ENCODE measurements around the gene STAT1. TPM values are rescaled to one million over a fixed set of nuclear protein-coding genes. Genes with fewer than 3 reads are reported as not detected.

The STAT1 gene
- total and polyA plus RNA-seq, 10 of the 15 experiments (the other 5 are each of a cell fraction or from before 2014, with no cell fraction given), result 81.8 to 398 (median 307) TPM

GRCh38 chr2:191015239-191015638 lies 1.3 kb upstream of the STAT1 start:
- ChIA-PET POLR2A (interaction anchor here (0.9 to 5.7 kb wide), 3 partner anchors 11 to 661 kb away, joined by 3 to 75 read pairs (median 27); no protein-coding TSS in a partner anchor), RAD21 (ENCODE audit: unreplicated experiment) (interaction anchor here (1.0 to 1.7 kb wide), 4 partner anchors 14 to 140 kb away, joined by 3 to 5 read pairs (median 4); no protein-coding TSS in a partner anchor), CTCF (interaction anchor here (0.8 kb wide), 1 partner anchor 37 kb away, joined by 4 read pairs; no protein-coding TSS in a partner anchor), SMC1A (ENCODE audit: uncharacterized antibody, unreplicated experiment) (interaction anchor here (1.2 to 3.4 kb wide), 5 partner anchors 8 to 165 kb away, joined by 3 to 9 read pairs (median 9); no protein-coding TSS in a partner anchor)
- peaks cover 34% of the 10 kb centered on the region for H3K4me1 ChIP-seq (ENCODE audit: control insufficient read depth, insufficient read depth, low read length)
- no TSS peak for BruUV-seq (replicated peaks)
- no peak overlapping the region; the same call in 1 of the 2 replicates for H2AFZ ChIP-seq (ENCODE audit: control insufficient read depth, low read depth, low read length)
- H3K27me3 ChIP-seq (replicated peaks in 1 of 2; ENCODE audit: control insufficient read depth in 2 of 2, insufficient read depth in 2 of 2, low read length in 1 of 2), result no peaks in the 10 kb centered on the region
- peaks cover 0 to 15% of the 10 kb centered on the region in 2 experiments; a peak in 3 of 4 replicates for H3K36me3 ChIP-seq (ENCODE audit: control insufficient read depth in 2 of 2, insufficient read depth in 2 of 2, low read length in 1 of 2)
- FAIRE-seq (no peak), ATAC-seq (no peak), DNase-seq (ENCODE audit: low read depth, low spot score) (no peak)
- H3K9ac ChIP-seq (ENCODE audit: control insufficient read depth, insufficient read depth, low read length), result 0 out of 2 replicates have a peak overlapping the region, but pooled peaks have one; percentile 30
- H3K4me2 ChIP-seq (ENCODE audit: control insufficient read depth, insufficient read depth), result peak overlapping the region; percentile 71
- H3K27ac ChIP-seq (ENCODE audit: control insufficient read depth, insufficient read depth), result peak overlapping the region; percentile 89
- H3K4me3 ChIP-seq, result 0 out of 2 replicates have a peak overlapping the region, but pooled peaks have one; percentile 1
- intact Hi-C loops (cut with micrococcal nuclease; ENCODE audit: unreplicated experiment), result loop anchor here (2.0 kb wide), 1 partner anchor 660 kb away; no protein-coding TSS in a partner anchor
- TF ChIP-seq NR2C2 (IDR thresholded peaks at IDR 0.05; ENCODE audit: borderline replicate concordance, control insufficient read depth, insufficient read length, low read depth), result no peak
- TF ChIP-seq RUNX3 (IDR thresholded peaks at IDR 0.05; ENCODE audit: low read length), result peak; percentile 64; the same call in 1 of the 2 replicates
- no peaks in the 10 kb centered on the region; the same call in 2 of the 3 replicates for H3K9me3 ChIP-seq (replicated peaks; ENCODE audit: control insufficient read depth, insufficient read depth, low read length)
- H3K79me2 ChIP-seq (ENCODE audit: control insufficient read depth, insufficient read depth, low read length), result peaks cover 49% of the 10 kb centered on the region
- in situ Hi-C loops (cut with MboI), result no loop called here
- 7% methylated on average over 2 of the region's 2 CpGs for WGBS (ENCODE audit: insufficient coverage, insufficient replicate concordance, low lambda C conversion rate, missing lambda C conversion rate)
- peaks cover 3% of the 10 kb centered on the region for H4K20me1 ChIP-seq (ENCODE audit: control insufficient read depth, insufficient read depth)

- intact Hi-C loops (cut with micrococcal nuclease; ENCODE audit: unreplicated experiment) (loop anchor here (2.0 to 5.0 kb wide), 2 partner anchors 132 to 660 kb away; partner anchors contain the start of gene GLS), in situ Hi-C loops (cut with MboI) (no loop called here)
- Histone ChIP-seq H3K4me3 (peak overlapping the region; percentile 49; the same call in 1 of the 2 replicates), H3K9ac (ENCODE audit: control insufficient read depth, insufficient read depth, low read length) (peak overlapping the region; percentile 73), H3K27ac (ENCODE audit: control insufficient read depth, insufficient read depth) (peak overlapping the region; percentile 89), H3K4me1 (ENCODE audit: control insufficient read depth, insufficient read depth, low read length) (peaks cover 33% of the 10 kb centered on the region), H3K36me3 (ENCODE audit: control insufficient read depth in 2 of 2, insufficient read depth in 2 of 2, low read length in 1 of 2) (peaks cover 0 to 21% of the 10 kb centered on the region in 2 experiments; a peak in 3 of 4 replicates), H4K20me1 (ENCODE audit: control insufficient read depth, insufficient read depth) (peaks cover 6% of the 10 kb centered on the region), H2AFZ (ENCODE audit: control insufficient read depth, low read depth, low read length) (no peak overlapping the region), H3K79me2 (ENCODE audit: control insufficient read depth, insufficient read depth, low read length) (peaks cover 54% of the 10 kb centered on the region), H3K9me3 (replicated peaks; ENCODE audit: control insufficient read depth, insufficient read depth, low read length) (no peaks in the 10 kb centered on the region; the same call in 2 of the 3 replicates), H3K27me3 (replicated peaks in 1 of 2; ENCODE audit: control insufficient read depth in 2 of 2, insufficient read depth in 2 of 2, low read length in 1 of 2) (no peaks in the 10 kb centered on the region), H3K4me2 (ENCODE audit: control insufficient read depth, insufficient read depth) (peak overlapping the region; percentile 71)
- FAIRE-seq (no peak), DNase-seq (ENCODE audit: low read depth, low spot score) (no peak), ATAC-seq (peak; percentile 9)
- CTCF ChIA-PET, result interaction anchor here (0.7 to 1.0 kb wide), 2 partner anchors 38 to 98 kb away, joined by 3 to 5 read pairs; no protein-coding TSS in a partner anchor
- WGBS (ENCODE audit: insufficient coverage, insufficient replicate concordance, low lambda C conversion rate, missing lambda C conversion rate), result 0% methylated on average over 4 of the region's 4 CpGs
- TSS peak; percentile 98 for BruUV-seq (replicated peaks)
- POLR2A ChIA-PET, result interaction anchor here (0.6 to 5.7 kb wide), 5 partner anchors 9 to 132 kb away, joined by 3 to 75 read pairs (median 4); no protein-coding TSS in a partner anchor
- RAD21 ChIA-PET (ENCODE audit: unreplicated experiment), result interaction anchor here (0.6 to 1.7 kb wide), 7 partner anchors 15 to 1216 kb away, joined by 3 to 5 read pairs (median 3); no protein-coding TSS in a partner anchor
- SMC1A ChIA-PET (ENCODE audit: uncharacterized antibody, unreplicated experiment), result interaction anchor here (1.0 to 3.4 kb wide), 8 partner anchors 8 to 164 kb away, joined by 3 to 9 read pairs (median 5); no protein-coding TSS in a partner anchor
- TF ChIP-seq NRF1 (conservative IDR thresholded peaks at IDR 0.05; ENCODE audit: low read depth, low read length), result no peak
- no peak for TF ChIP-seq HDAC2 (IDR thresholded peaks at IDR 0.05)
- TF ChIP-seq FOS (IDR thresholded peaks at IDR 0.05; ENCODE audit: borderline replicate concordance, extremely low read depth, insufficient read length), result no peak
- no peak for TF ChIP-seq CEBPB (IDR thresholded peaks at IDR 0.05; ENCODE audit: borderline replicate concordance in 1 of 2, low read depth in 2 of 2, low read length in 2 of 2)
- peak; percentile 35; the same call in 1 of the 2 replicates for TF ChIP-seq POLR2AphosphoS5 (IDR thresholded peaks at IDR 0.05; ENCODE audit: low read length)
- TF ChIP-seq NBN (IDR thresholded peaks at IDR 0.05), result peak; percentile 4; the same call in 1 of the 2 replicates
- no peak for TF ChIP-seq ZNF24 (IDR thresholded peaks at IDR 0.05)
- no peak for TF ChIP-seq ZNF207 (IDR thresholded peaks at IDR 0.05; ENCODE audit: borderline replicate concordance)
- TF ChIP-seq ATF7 (IDR thresholded peaks at IDR 0.05; ENCODE audit: low read depth), result no peak
- no peak for TF ChIP-seq NFYA (IDR thresholded peaks at IDR 0.05; ENCODE audit: borderline replicate concordance, low read depth, low read length)
- TF ChIP-seq RELB (IDR thresholded peaks at IDR 0.05; ENCODE audit: low read depth), result no peak
Measured at GRCh38 chr2:191014653-191015020, 666 bp upstream of the STAT1 start.

Measured in GM12878 (cell line).